AG10803 (cell line): ENCODE results near the gene BACH2.
A peak's percentile ranks its signal among the peaks of the same experiment; 100 is the strongest.

ENCODE experiments used
- DNase-seq: peaks from one replicate; pipeline ENCODE4 v3.0.0; 2010; ENCODE audit warnings: low read depth
- H3K4me3 ChIP-seq: 2 replicates; pipeline ENCODE4 v1.5.1; 2011; ENCODE audit warnings: mild to moderate bottlenecking, low read length, control low read depth
- CTCF ChIP-seq: conservative IDR thresholded peaks from 2 replicates; pipeline ENCODE4 v1.5.1; 2011; ENCODE audit warnings: mild to moderate bottlenecking, low read length, control low read depth, inconsistent platforms

The BACH2 gene

GRCh38 chr6:90005048-90005827, 291.4 kb downstream of the BACH2 start:
- no peak for DNase-seq
- no peak overlapping the region for H3K4me3 ChIP-seq
- no peak for TF ChIP-seq CTCF

DNA sequence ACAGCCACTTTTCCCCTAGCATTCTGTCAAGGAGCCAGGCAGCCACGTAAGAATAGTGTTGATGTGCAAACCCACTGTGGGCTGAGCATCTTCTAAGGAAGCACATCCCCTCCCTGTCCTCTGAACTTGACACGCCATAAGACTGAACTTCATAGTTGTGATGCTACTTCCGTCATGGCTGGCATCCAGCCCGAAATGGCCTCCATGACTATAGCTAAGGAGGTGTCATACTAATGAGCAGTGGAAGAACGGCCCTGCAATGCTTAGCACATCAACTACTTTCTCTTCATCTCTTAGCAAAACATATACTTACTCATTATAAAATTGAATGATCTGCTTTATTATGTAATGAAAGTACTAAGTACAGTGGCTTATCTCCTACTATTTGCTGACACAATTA, 292.1 kb downstream of the BACH2 start:
- no peak for TF ChIP-seq CTCF
- no peak for DNase-seq
- H3K4me3 ChIP-seq: no peak overlapping the region

DNA sequence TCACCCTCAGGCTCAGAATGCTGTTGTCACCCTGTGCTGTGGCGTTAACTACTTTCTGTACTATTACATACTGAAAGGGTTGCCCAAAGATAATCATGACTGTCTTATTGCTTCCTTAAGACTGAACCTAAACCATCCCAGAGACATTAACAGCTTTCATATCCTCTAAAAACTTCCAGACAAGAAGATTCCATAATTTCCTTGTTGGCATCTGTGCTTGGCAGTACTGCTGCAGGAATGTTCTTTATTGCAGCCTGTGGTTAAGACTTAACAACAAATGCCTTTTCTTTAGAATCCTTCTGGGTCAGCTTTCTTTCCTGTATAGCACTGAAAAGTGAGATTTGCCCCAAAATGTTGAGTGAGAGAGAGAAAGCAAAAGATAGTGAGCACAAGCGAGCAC, 292.7 kb downstream of the BACH2 start:
- DNase-seq: peak; percentile 63
- no peak for TF ChIP-seq CTCF

GRCh38 chr6:90003069-90003795, 293.4 kb downstream of the BACH2 start:
- H3K4me3 ChIP-seq: no peak overlapping the region
- DNase-seq: no peak
- no peak for TF ChIP-seq CTCF

More for the DNA sequence above, 292.7 kb downstream of the BACH2 start:
- no peak overlapping the region for H3K4me3 ChIP-seq

- DNase-seq: peak; percentile 22
- TF ChIP-seq CTCF: no peak
- no peak overlapping the region for H3K4me3 ChIP-seq
Measured at GRCh38 chr6:90000864-90001731, 295.5 kb downstream of the BACH2 start.

- no peak for DNase-seq
- TF ChIP-seq CTCF: no peak
- no peak overlapping the region for H3K4me3 ChIP-seq
Measured at GRCh38 chr6:89999945-90000825, 296.5 kb downstream of the BACH2 start.
